Activated T-cell treated with anti-CD3 and anti-CD28 coated beads for 4 hours (primary cell): Measurements from ENCODE around the gene PHF20.
A peak's percentile ranks its signal among the peaks of the same experiment; 100 is the strongest.
"Not testable (repeated sequence)": the region's sequence is repeated elsewhere in the genome, so short reads cannot be mapped to it uniquely, and the experiment has no call there.

Source experiments
- DNase-seq: peaks from one replicate; pipeline ENCODE4 v3.0.0-alpha.2; 2020

Gene PHF20

DNA sequence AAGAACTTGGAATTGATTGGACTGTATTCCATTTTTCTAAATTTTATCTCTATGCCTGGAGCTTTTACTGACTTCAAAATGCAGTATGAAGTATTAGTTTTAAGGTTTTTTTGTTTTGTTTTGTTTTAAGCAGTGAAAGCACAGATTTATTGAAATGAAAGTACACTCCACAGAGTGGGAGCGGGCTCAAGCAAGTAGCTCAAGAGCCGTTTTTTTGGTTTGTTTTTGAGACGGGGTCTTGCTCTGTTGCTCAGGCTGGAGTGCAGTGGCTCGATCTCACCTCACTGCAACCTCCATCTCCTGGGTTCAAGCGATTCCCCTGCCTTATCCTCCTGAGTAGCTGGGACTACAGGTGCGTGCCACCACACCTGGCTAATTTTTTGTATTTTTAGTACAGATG is 72.1 kb downstream of the PHF20 start:
- not testable (repeated sequence) for DNase-seq

- DNase-seq, result no peak
Measured at GRCh38 chr20:35845561-35845960, 73.7 kb downstream of the PHF20 start.

DNA sequence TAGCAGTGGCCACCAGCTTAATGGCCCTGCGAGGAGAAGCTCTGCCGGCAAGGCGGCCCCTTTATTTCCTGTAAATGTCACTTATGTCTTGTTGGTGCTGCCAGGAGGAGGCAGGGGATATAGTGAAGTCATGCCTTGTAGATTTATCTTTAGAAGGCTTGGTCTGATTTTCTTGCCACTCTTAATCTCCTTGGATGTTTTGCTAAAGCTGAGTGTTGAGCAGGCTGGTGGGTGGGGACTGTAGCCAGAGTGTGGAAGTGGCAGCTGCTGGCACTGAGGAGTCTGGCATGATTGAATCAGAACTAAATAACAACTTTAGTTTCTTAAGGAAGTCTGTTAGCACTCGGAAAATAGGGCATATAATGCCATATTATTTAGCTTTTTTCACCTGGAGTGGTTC is 77.9 kb downstream of the PHF20 start:
- no peak for DNase-seq

- DNase-seq, result not testable (repeated sequence)
Measured at GRCh38 chr20:35851659-35852058, 79.8 kb downstream of the PHF20 start.

DNA sequence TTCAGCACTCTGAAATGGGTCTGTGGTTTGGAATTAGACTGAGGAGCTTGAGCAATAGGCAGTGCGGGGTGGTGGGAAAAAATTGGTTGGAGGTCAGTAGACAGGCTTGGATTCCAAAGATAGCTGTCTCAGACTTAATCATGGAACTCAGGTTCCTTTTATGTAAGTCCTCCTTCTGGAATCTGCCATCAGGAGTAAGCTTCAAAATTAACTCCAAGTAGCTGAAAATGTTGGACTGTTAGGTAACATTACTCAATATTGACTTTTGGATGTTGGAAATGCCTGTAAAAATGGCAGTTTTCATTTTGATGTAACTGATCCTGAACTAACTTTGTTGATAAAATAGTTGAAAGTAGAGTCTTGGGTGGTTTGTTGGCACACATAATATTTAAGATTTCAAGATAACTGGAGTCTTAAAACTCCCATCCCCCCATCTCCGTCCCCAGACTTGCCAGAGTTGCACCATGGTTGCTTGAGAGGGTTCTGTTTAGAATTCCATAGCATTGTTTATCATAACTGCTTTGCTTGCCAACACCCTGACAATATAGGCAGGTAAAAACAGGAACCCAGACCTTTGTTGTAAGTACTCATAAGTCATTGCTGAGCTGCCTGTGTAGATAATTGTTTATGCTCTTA is 83.0 kb downstream of the PHF20 start:
- no peak for DNase-seq

GRCh38 chr20:35855641-35856040 is 83.8 kb downstream of the PHF20 start:
- not testable (repeated sequence) for DNase-seq

DNA sequence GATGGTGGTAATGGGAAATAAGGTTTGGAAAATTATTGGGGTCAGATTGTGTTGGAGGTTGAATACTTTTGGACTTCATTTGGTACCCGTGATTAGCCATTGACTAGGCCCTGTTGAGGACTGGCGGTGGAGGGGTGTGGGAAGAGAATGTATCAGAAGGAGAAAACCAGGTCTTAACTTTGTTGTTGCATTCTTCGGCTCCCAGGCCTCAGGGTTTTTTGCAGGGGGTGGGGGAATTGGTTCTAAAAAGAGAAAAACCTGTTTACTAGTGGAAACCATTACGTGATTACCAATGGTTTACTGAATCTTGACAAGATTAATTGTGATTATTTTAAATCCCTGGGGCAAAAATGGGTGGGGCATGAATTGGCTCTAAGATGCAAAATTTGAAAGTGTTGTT is 85.1 kb downstream of the PHF20 start:
- no peak for DNase-seq

GRCh38 chr20:35866418-35867202 is 94.8 kb downstream of the PHF20 start:
- DNase-seq, result no peak

DNA sequence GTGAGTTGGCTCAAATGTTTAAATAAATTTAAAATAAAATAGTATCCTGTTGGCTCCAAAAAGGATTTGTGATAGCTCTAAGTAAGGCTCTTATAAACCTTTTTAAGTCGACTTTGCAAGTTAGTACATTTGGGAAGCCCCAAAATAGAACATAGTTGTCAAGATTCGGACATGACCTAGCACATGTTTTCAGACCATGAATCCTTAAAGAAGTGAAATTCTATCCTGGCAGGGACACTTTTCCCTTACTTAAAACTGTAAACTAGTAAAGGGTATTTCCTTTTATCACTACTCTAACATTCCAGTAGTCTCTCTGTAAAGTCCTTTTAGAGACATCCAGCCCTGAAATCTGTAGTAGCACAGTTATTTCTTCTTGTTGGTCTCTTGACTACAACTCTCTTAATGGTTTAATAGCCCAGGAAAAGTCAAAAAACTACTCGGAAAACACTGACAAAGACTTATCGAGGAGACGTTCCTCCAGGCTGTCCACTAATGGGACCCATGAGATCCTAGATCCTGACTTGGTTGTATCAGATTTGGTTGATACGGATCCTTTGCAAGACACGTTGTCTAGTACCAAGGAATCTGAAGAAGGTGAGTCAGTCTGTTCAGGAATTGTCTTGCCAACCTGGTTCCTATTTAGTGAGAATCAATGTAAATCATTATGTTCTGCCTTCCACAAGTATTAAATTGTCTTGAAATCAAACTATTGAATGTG is 98.9 kb downstream of the PHF20 start:
- DNase-seq, result no peak

DNA sequence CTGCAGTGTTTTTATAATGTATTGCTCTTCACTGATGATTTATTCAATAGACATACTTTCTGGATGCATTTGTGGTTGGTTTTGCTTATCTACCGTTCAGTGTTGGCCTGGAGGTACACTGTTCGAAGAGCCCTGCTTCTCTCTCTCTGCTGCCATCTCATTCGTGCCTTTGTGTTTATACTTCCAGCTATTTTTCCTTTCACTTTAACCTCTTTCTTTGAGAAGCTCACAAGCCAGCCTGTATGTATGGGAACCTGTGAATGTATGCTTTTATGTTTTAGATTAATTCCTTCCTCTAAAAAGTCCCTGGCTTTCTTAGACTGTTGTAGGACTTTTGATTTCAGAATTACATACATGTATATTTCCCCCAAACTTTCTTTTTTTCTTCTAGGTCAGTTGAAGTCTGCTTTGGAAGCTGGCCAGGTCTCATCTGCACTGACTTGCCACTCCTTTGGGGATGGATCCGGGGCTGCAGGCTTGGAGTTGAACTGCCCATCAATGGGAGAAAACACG is 99.5 kb downstream of the PHF20 start:
- DNase-seq, result no peak

- no peak for DNase-seq
Measured at GRCh38 chr20:35876033-35876320, 104.2 kb downstream of the PHF20 start.

DNA sequence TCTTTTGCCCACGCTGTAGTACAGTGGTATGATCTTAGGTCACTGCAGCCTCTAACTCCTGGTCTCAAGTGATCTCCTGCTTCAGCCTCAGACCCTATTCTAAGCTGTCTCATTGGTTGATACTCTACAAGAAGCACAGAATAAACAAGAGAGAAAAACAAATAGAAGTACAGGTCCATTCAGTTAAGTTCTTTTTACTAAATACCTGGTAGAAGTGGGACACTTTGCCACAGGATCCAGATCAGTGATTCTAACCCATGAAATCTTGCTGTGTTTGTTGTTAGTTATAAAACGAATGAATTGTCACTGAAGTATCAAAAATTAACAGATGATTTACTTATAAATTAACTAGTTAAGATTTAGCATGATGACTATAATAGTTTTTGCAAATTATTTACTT is 105.8 kb downstream of the PHF20 start:
- DNase-seq, result no peak

GRCh38 chr20:35878113-35878625 is 106.4 kb downstream of the PHF20 start:
- DNase-seq, result no peak

DNA sequence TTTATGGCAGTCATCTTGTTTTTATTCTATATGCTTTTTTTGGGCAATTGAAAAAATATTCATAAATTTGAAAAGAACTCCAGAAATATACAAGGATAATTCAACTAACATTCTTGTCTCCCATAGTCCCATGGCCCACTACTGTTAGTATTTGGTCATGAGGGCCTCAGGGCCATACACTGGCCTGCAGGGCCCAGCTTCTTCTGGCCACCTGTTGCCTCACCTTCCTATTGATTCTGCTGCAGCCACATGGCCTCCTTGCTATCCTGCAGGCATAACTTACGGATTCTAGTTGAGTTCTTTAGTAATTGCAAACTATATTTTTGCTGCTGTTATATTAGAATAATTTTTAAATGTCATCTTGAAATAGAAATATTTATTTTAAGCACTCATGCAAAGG is 109.9 kb downstream of the PHF20 start:
- DNase-seq, result no peak

DNA sequence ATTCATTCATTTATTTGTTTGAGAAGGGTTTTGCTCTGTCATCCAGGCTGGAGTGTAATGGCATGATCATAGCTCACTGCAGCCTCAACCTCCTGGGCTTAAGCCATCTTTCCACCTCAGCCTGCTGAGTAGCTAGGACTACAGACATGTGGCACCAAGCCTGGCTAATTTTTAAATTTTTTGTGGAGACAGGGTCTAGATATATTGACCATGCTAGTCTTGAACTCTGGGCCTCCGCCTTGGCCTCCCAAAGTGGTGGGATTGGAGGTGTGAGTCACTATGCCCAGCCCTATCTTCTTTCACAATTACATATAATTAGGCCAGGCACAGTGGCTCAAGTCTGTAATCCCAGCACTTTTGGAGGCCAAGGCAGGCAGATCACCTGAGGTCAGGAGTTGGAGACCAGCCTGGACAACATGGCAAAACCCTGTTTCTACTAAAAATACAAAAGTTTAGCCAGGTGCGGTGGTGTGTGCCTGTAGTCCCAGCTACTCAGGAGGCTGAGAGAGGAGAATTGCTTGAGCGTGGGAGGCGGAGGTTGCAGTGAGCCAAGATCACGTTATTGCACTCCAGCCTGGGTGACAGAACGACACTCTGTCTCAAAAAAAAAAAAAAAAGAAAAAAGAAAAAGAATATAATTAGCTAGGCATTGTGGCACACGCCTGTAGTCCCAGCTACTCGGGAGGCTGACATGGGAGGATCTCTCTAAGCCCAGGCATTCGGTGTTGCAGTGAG is 110.8 kb downstream of the PHF20 start:
- DNase-seq, result not testable (repeated sequence)

GRCh38 chr20:35883336-35883777 is 111.5 kb downstream of the PHF20 start:
- DNase-seq, result no peak

GRCh38 chr20:35883778-35884540 is 112.1 kb downstream of the PHF20 start:
- peak; percentile 48 for DNase-seq

GRCh38 chr20:35884541-35884865 is 112.7 kb downstream of the PHF20 start:
- DNase-seq, result no peak

DNA sequence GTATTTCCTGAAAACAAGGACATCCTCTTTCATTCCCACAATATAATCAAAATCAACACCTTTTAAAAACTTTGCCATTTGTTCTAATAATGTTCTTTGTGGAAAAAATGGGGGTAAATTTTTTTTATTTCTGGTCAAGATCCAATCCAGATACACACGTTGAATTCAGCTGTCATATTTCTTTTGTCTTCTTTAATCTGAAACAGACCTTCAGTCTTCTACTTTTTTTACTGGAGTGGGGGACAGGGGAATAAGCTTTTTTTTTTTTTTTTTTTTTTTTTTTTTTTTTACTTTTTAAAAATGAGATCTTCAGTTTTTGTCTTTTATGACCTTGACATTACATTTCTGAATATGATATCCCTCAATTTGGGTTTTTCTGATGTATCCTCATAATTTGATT is 113.4 kb downstream of the PHF20 start:
- DNase-seq, result no peak

DNA sequence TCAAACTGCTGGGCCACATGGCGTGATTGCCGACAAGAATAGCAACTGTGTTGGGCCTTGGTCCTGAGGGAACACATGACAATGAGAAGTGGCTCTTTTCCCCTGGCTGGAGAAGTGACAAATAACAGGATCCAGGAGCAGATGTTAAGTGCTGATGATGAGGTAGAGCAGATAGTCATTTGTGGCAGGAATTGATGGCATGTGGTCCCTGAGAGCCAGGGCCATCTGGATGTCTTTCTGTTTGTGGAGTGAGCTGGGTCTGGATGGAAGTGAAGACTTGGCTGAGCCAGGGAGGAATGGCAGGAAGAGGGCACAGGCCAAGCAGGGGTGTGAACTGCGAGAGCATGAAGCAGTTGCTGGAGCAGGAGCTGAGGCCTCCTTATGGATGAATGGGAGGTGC is 114.7 kb downstream of the PHF20 start:
- no peak for DNase-seq

DNA sequence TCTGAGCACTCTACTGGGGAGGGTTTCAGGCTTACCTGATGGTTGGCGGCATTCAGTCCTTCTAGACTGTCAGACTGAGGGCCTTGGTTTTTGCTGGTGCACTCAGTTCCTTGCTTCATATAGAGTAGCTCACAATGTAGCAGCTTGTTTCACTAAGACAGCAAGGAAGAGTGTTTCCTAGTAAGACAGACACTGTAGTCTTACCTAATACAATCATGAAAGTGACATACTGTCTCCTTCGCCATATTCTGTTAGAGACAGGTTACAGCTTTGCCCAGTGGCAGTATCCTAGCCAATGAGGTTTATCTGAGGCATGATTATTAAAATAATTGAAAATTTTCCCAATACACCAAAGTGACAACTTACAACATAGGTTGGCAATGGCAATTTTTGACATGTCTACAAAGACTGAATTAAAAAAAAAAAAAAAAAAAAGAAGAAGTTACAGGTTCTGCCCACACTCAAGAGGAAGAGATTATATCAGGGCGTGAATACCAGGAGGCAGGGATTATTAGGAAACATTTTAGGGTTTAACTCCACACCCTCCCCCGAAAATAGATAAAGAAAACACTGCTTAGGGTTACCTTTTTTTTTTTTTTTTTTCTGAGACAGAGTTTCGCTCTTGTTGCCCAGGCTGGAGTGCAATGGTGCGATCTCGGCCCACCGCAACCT is 115.7 kb downstream of the PHF20 start:
- DNase-seq, result no peak

DNA sequence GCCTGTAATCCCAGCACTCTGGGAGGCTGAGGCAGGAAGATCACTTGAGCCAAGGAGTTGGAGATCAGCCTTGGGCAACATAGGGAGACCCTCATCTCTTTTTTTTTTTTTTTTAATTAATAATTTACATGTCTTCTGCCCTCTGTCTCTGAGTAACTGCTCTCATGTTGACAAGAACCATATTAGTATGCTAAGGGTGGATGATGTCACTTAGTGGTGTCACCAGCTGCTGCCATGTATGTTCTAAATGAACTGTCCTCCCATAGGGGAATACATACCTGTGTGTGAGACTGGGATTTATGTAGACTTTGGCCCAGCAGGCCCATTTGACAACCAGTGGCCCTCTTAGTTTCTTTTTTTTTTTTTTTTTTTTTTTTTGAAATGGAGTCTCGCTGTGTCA is 116.8 kb downstream of the PHF20 start:
- DNase-seq, result no peak
